ENCODE results near the gene ZNF385B.
"Not testable (repeated sequence)": the region's sequence is repeated elsewhere in the genome, so short reads cannot be mapped to it uniquely, and the experiment has no call there.

Gene ZNF385B

DNA sequence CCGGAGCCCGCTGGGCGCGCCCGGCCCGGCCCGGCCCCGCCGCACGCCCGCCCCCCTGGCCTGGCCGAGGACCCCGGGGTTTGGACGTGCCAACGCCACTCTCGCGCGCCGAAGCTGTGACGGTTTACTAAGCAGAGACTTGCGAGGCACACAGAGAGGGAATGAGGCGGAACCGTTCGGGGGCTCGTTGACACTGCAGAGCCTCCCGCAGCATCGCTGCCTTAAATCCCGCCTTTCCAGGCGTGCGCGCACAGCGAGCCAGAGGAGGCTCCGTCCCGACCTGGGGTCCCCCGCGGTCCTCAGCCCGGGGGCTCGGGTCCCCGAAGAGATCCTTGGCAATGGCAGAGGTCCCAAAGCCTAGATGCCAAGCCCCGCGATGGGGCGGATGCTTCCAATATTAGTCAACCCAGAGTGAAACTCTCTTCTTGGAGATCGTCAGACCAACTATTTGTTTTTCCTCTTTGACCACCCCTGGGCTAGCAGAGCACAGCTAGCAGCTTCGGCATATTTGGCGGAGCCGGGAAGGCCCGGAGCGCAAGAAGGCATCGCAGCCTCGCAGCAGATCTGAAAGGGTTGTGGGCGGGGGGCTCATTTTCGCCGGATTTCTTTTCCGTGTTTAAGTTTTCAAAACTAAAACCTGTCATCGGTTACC, at the start of gene ZNF385B:
Gene ZNF385B (minus strand): TSS at position 197 of the 652 bp plus-strand sequence.
- DNase-seq = no peak

DNA sequence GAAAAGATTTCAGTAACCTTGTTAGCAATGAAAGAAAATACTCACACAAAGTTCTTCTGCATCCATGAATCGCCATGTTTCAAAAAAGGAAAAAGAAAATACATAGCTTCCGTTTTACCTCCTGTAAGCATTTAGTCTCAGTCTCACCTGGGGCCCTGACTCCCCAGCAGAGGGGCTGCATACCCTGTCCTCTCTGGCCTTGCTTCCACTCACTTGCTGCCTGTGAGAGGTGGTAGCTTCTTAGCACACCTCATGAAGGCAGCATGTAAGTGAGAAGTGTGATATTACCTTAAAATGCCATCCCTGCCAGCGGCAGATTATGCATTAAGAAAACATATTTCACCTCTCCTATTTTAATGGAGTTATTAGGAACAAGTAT, 49.3 kb upstream of the ZNF385B start:
- no peak for DNase-seq

DNA sequence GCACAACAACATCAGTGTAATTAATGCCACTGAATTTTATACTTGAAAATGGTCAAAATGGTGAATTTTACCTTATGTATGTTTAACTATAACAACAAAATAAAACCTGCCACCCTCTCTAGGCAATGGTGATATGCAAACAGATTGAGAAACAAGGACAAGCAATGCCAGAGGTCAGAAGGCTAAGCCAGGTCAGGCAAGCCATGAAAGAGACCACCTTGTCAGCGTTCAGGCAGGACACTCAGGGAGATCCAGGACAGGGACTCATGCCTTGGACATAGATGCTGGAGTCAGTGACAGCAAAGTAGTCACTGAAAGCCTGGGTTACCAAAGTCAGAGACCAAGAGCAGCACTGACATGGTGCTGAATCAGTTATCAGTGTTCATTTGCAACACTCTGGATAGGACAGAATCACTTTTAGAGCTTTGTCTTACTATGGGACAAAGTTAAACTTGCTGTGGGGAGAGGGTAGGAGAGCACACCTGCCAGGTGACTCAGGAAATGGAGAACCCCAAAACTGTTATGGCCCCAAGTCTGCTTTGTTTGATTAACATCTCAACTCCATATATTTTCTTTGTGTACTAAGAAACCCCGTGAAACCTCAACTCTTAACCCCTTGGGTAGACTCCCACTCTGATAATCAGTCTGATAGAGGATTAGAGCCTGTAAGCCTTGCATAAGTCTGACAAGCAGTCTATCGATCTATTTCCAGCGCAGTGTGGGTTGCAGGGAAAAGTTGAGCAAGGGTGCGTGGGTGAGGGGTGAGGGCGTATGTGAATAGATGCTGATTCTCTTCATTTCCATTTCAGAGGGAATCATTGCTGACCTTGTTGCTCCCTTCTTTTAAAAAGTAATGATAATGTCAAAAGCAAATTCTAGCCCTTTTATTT, 48.7 kb upstream of the ZNF385B start:
- no peak for DNase-seq

DNA sequence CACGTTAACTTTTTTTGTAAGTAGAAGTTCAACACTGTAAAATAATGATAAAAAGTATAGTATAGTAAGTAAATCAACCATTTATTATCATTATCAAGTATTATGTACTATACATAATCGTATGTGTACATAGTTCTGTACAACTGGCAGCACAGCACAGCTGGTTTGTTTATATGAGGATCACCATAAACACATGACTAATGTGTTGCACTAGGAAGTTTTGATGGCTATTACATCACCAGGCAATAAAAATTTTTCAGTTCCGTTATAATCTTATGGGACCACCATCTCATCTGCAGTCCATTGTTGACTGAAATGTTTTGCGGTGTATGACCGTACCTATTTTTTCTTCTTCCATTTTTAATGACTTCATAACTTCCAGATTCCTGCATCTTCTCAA, 39.2 kb upstream of the ZNF385B start:
- no peak for DNase-seq

DNA sequence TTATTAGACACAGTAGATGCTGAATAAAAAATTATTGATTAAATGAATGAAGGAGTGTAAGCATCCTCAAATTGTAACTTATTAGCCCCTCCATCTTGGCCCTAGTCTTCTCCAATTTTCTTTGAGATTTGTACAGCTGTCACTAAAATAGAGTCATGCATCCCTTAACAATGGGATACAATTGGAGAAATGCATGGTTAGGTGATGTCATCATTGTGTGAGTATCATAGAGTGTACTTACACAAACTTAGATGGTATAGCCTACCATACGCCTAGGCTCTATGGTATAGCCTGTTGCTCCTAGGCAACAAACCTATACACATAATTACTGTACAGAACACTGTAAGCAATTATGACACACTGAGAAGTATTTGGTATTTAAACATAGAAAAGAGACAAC, 38.3 kb upstream of the ZNF385B start:
- DNase-seq = no peak

DNA sequence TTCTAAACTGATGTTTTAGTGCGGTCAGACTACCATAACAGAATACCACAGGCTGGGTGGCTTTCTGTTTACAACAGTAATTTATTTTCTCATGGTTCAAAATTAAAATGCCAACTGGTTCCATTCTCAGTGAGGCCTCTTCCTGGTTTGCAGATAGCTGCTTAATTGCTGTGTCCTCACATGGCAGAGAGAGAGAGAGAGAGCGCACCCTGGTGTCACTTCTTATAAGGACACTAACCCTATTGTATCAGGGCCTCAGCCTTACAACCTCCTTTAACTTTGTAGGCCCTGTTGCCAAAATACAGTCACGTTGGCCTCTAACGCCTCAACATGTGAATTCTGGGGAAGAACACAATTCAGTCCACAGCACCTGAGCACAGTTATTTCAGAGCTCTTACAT, 37.5 kb upstream of the ZNF385B start:
- DNase-seq = no peak

DNA sequence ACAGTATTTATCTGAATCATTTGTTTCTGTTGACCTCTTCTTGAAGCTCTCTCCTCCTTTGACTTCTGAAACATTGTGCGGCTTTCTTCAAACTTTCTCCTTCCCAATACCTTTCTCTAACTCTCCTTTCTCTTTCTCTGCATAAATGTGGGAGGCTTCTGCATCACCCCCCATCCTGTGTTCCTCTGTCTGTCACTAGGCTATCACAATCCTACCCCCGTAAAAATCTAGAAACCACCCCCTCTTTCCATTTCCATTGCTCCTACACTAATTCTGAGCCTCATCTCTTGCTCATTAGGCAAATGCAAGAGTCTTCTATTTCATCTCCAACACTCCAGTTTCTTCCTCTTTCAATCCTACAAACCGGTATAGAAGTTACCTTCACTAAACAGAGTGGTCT, 32.2 kb upstream of the ZNF385B start:
- DNase-seq = no peak

DNA sequence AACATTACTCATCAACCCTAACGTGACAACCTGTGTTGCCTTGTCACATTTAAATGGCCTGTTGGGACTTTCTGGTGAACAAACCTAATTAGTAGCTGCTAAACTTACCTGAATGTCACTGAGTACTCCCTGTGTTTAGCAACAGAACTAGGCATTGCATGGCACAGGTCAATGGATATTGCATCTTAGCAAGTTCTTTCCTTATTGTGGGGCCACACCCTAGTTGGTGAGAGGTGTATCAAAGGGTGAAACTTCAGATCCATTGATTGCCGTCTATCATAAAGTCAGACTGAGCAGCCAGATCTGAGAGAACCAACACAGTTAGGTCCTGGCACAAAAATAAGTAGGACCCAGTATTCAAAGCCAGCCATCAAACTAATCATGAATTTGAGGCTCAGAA, 29.8 kb upstream of the ZNF385B start:
- DNase-seq = no peak

DNA sequence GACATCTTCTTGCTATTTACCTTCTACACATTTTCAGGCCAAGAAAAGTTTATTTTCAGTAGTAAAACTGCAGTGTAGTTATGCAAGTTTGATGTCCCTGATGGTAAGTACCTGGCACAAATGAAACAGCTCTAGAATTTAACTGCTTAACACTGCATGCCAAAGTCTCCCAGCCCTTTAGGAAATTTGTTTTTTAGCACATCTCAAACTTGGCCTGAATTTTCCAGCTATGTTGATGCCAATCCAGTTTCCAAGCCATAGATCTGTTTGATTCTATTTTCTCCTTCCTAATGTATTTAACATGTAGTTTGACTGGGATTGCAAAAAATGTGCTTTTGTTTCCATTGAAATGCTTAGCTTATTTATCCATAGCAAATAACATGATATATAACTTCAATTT, 29.3 kb upstream of the ZNF385B start:
- DNase-seq = no peak

DNA sequence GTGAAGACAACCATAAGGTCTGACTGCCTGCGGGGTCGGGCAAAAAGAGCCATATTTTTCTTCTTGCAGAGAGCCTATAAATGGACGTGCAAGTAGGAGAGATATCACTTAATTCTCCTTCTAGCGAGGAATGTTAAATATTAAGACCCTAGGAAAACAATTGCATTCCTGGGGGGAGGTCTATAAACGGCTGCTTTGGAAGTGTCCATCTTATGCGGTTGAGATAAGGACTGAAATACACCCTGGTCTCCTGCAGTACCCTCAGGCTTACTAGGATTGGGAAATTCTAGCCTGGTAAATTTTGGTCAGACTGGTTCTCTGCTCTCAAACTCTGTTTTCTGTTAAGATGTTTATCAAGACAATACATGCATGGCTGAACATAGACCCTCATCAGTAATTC, 27.2 kb upstream of the ZNF385B start:
- DNase-seq = not testable (repeated sequence)

DNA sequence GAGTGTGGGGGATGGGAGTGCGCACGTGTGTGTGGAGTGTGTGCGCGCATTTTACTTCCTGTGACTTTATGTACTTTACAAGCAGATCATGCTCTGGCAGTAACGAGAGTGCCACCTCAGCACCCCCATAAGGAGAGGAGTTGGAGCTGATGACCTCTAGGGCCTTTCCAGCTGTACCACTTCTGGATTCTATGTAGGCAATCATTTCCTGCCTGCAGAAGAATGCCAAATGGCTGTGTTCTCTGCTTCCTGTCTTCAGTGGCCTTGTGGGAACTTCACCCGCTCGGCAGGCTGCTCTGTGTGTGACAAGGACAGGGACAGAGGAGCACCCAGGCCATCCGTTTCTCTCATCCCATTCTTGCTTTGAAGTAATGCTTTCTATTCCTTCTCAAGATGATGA, 22.8 kb upstream of the ZNF385B start:
- no peak for DNase-seq

DNA sequence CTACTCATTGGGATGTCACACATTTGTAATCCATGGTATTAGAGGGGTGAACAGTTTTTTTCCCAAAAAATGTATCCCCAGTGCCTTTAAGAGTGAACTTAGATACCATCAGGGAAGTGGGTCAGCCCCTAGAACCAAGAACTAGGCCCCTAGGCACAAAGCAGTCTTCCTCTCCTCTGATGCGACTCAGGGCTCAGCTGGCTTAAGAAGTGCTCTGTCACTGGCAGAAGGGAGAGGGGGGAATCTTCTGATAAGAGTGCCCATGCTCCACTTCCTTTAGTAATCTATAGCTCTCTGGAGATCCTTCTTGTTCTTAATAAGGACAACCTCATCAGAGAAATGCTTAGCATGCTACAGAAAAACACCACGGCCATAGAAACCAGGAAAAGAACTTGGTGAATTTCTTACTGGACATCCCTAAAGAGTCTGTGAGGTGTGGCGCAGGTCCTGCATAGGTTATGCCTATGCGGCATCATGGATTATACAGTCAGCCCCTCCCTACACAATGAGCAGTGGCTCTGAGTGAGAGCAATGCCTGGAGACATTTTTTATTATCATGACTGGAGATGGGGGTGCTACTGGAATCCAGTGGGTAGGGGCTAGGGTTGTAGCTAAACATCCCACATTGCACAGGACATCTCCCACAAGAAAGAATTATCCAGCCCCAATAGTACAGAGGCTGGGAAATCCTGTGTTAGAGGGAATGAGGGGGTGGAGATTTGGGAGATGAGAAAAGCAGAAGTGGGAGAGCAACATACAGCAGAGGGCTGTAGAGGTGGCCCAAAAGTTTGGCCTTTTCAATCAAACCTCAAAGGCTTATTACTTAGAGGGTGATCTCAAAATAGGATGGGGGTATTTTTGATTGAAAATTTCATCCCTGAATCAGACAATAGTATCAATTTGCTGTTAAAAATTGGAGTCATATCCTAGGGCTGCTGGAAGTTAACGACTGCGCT, 21.7 kb upstream of the ZNF385B start:
- DNase-seq = no peak

DNA sequence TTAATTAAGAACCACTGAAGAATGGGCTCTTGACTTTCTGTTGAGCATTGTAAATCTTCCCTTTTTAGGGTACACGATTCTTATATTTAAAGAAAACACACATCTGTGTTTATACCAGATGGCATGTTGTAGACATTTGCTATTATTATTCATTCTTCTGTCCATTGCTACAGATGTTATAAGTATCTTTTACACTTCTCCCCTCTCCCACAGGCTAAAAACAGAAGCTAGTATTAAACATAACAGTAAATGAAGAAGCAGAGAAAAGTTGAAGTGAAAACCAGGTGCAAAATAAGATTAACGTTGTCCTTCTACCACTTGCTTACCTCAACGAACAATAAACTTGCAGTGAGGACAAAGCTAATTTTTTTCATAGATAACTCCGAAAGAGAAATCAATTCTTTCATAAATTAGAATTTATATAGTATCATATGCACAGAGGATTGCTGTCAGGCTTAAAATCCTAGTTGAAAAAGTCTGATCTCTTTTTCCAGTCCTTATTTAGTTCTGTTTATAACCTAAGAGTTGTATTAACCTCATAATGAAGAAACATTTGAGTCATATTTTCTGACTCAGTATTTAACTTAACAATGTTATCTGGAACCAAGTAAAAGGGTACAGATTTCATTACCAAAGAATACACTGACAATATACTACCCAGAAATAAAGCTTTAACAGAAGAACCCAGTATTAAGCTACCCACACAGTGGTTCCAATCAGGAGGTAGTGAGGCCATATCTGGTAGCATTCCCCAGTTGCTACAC, 16.4 kb upstream of the ZNF385B start:
- DNase-seq = no peak

DNA sequence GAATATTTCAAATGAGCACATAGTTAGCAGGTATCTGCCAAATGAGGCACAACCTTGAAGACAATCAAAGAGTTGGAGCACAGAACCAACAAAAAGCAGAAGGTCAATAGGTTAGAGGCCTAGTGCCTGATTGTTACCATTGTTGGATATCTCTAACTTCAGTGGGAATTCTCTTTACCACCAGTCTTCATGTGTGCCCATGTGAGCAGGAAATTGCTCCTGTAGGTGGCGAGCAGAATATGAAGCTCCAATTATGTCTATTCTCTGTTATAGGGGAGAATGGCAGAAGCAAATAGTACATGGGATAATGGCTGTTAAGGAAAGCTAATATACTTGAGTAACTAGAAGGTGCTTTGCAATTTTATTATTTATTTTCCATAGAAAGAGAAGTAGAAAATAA, 14.9 kb upstream of the ZNF385B start:
- DNase-seq = no peak

DNA sequence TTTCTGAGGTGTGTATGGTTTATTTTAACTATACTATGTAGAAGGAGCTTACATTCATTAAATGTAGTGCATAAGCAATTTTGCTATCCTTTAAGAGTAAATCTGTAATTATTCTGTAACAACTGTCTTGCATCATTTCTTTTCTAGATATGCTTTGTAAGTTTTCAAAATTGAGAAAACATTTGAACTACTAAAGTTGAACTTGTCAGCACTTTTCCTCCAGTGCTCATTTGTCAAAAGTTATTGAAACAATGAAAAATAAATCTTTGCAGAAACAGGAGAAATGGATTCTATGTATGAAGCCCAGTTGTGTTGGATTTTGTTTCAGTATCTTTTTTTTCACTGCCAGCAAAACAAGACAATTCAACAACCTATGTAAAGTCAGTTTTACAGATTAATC, 14.5 kb upstream of the ZNF385B start:
- DNase-seq = no peak

DNA sequence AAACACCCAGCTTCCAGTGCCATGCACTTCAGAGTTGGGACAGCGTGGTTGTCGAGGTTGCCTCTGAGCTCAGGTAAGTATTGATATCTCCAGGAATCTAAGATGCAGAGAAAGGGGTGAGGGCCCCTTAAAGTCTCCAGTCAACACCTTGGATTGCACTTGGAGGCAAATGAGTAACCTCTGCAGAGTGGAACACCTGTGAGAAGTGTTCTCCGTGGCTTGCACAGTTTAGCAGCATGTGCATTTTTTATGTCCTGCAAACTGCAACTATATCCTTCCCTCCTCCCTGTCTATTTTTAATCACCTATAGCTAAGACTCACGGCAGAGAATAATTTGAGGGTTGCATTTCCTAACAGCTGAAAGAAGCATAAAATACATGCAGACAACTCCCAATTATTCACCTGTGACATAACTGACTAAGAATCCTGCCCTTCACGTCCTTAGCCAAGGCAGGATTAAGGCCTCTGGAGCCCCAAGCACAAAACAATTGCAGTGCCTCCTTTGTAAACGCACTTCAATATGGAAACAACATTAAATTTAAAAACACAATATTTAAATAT, 1.6 kb upstream of the ZNF385B start:
- no peak for DNase-seq

DNA sequence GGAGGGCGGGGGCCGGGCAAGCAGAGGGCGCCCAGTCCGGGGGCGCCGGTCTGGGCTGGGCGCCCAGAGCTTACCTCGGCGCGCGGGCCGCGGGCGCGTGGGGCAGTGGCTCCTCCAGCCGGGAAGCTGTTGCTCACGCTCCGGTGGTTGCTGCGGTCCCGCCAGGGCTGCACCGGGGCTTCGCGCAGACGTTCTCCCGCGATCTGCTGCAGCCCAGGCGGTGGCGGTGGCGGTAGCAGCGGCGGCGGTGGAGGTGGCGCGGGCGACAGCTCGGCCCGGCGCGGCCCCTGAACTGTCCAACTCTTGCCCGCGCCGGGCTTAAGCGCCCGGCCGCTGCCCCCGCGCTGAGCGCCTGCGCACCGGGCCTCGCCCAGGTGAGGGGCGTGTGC, 391 bp downstream of the ZNF385B start:
- no peak for DNase-seq

DNA sequence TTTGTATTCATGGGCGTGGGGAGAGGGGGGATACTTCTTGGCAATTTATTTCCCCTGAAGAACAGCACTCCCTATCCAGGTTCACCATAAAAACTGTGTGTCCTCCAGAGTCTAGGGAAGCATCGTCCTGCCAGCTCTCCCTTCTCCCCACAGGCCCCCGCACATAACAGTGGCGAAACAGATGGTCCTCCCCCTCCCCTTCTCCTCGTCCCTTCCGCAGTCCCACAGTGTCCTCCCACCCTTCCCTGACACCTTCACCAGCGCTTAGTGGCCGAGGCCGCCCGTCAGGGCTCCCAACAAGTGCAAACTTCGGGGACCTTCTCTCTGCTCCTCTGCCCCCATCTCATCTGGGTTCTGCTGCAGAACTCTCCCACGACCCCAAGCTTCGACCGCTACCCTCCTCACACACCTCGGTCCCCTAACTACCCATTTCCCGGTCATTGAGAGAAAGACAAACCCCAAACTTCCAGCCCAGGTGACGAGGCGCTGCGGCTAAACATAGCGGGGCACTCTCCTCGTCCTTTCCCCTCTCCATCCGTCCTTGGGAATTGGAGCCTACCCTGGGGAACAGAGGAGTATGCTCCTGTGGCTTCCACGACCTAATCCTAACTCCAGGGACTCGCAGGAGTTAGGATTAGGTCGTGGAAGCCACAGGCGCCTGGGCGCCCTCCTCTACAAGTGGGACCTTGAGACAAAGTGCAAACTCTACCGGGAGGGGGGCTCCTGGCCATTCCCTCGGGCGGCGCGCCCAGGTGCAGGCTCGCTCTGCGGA, 971 bp downstream of the ZNF385B start:
- no peak for DNase-seq

DNA sequence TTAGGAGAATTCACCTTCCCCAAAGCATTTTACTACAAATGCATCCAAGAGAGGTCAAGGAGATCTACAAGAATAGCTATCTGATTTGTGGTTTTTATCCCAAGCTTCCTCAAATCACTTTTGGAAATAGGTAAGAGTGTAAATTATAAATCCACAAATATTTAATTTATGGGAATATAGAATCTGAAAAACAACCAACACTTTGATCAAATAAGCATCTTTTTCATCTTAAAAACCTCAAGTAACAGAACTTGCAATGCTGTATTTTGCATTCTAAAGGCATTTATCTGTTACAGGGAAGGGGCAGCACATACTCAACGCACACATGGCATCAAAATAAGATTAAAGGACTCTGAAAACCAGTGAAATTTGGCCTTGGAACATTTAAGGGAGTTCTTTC, 1.9 kb downstream of the ZNF385B start:
- no peak for DNase-seq

DNA sequence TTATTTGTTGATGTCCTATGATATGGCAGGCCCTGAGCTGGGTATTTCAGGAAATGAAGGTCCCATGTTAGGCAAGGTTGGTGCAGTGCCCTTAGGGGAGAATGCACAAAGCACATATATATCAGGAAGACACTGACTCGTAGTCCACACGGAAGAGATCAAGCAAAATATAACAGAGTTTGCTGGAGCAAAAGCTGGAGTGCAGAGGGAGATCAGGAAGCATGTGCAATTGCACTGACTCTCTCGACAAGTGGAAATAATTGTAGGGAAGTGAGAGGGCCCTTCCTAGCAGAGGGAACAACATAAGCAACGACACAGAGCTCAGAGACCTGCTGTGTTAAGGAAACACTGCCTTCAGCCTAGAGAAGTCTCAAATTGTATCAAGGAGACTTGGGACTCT, 4.2 kb downstream of the ZNF385B start:
- no peak for DNase-seq

DNA sequence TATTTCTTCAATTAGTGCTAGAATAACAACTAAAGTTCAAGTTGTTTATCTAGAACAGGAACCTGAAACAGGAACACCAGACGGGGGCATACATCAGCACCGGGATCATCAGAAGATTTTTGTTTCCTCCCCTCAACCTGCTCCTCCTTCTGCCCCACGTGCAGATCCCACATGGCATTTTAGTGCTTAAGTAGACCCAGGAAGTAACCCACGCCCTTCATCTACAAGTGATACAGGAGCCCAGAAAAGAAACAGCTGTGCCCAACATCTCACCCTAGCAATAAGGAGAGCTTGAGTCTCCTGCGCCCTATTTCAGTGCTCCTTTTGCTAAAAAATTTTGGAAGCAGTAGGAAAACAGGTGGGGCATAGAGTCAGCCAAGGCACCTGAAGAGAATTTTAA, 5.2 kb downstream of the ZNF385B start:
- DNase-seq = no peak

DNA sequence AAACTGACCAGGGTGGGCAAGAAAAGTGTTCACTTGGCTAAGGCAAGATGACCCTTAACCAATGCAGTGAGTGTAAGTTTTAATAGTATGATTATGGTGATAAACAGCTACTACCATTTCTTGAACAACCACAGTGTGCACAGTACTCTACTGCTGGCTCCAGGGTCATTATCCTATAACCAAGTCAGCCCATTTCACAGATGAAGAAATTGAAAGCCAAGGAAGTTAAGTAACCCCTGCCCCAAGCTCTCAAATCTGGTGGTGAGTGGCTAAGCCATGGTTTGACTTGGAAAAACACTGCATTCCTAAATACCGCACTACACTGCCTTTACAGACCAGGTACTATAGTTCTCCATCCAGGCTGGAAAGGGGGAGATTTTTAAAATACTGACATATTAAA, 5.7 kb downstream of the ZNF385B start:
- no peak for DNase-seq

Measured in midbrain (tissue), 1 donor.